ENCODE measurements around the gene EYA3. TPM values are rescaled to one million over a fixed set of nuclear protein-coding genes. Genes with fewer than 3 reads are reported as not detected.

The EYA3 gene
- total and polyA plus RNA-seq, 2 donors: 6.3 to 10.9 TPM

DNA sequence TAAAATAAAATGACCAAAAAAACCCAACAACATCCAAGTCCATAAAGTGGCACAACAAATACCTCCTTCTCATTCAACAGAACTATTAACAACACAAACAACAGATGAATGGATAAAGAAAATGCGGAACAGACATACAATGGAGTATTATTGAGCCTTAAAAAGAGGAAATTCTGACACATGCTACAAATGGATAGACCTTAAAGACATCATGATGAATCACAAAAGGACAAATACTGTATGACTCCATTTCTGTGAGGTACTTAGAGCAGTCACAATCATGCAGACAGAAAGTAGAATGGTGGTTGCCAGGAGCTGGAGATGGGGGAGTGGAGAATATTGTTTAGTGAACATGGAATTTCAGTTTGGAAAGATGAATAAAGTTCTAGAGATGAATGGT, 42.6 kb downstream of the EYA3 start:
- Histone ChIP-seq H3K27me3 (ENCODE audit: control insufficient read depth in 2 of 2, insufficient read depth in 1 of 2, low read length in 1 of 2) (no peaks in the 10 kb centered on the region), H3K9me3 (ENCODE audit: control insufficient read depth in 2 of 2, insufficient read depth in 1 of 2, low read length in 1 of 2) (no peaks in the 10 kb centered on the region), H3K4me3 (ENCODE audit: low read length in 2 of 2) (no peak overlapping the region), H3K4me1 (ENCODE audit: control insufficient read depth in 2 of 2, insufficient read depth in 2 of 2, low read length in 2 of 2) (no peaks in the 10 kb centered on the region), H3K36me3 (ENCODE audit: control insufficient read depth in 2 of 2, insufficient read depth in 2 of 2, low read length in 1 of 2) (peaks cover 3 to 24% of the 10 kb centered on the region in 2 donors), H3K27ac (ENCODE audit: low read depth in 1 of 2, low read length in 1 of 2) (no peak overlapping the region)
- WGBS: 100% methylated on average over 1 of the region's 1 CpG
- DNase-seq (ENCODE audit: low read depth in 6 of 9, low spot score in 9 of 9): no peak

DNA sequence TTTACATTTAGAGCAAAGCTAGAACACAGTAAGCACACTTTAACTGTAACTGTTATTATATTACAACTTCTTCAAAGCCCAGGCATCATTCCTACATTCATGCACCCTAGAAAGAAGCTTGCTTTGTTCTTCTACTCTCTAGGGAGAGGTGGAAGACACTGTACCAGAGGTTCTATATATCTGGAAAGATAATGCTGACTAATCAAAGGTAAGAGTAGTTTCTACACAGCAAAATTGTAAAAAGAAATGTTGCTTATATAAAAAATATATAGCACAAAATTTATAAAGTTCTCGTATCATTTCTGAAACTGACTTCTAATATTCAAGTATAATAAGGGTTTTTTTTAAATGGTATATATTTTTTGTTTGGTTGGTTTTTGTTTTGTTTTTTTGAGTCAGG, 44.0 kb downstream of the EYA3 start:
- peaks cover 3 to 30% of the 10 kb centered on the region in 2 donors for H3K36me3 ChIP-seq (ENCODE audit: control insufficient read depth in 2 of 2, insufficient read depth in 2 of 2, low read length in 1 of 2)
- WGBS: 99% methylated on average over 1 of the region's 1 CpG

DNA sequence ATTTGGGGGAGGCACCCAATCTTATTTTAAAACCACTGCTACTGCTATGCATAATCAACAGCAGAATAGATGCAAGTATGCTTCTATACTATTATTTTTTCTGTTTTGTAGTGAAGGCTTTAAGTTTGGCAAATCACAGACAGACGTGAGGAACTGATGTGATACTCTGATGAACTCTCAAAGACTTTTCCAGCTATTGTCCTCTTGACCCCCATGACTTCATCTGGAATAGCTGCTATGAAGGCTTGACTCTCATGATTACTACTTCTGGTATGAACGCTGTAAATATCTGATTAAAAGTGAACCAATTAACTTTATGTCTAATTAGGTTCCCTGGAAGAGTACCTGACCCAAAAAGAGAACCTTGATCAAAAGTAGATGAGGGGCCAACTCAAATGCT, 49.1 kb downstream of the EYA3 start:
- Histone ChIP-seq H3K27ac (ENCODE audit: low read depth in 1 of 2, low read length in 1 of 2) (no peak overlapping the region), H3K4me3 (ENCODE audit: low read length in 2 of 2) (no peak overlapping the region), H3K36me3 (ENCODE audit: control insufficient read depth in 2 of 2, insufficient read depth in 2 of 2, low read length in 1 of 2) (peaks cover 8 to 41% of the 10 kb centered on the region in 2 donors), H3K4me1 (ENCODE audit: control insufficient read depth in 2 of 2, insufficient read depth in 2 of 2, low read length in 2 of 2) (no peaks in the 10 kb centered on the region), H3K27me3 (ENCODE audit: control insufficient read depth in 2 of 2, insufficient read depth in 1 of 2, low read length in 1 of 2) (no peaks in the 10 kb centered on the region), H3K9me3 (ENCODE audit: control insufficient read depth in 2 of 2, insufficient read depth in 1 of 2, low read length in 1 of 2) (no peaks in the 10 kb centered on the region)
- no peak for DNase-seq (ENCODE audit: low read depth in 6 of 9, low spot score in 9 of 9)
- 97% methylated on average over 2 of the region's 2 CpGs for WGBS

More for the DNA sequence above, 44.0 kb downstream of the EYA3 start:
- Histone ChIP-seq H3K27me3 (ENCODE audit: control insufficient read depth in 2 of 2, insufficient read depth in 1 of 2, low read length in 1 of 2) (no peaks in the 10 kb centered on the region), H3K9me3 (ENCODE audit: control insufficient read depth in 2 of 2, insufficient read depth in 1 of 2, low read length in 1 of 2) (no peaks in the 10 kb centered on the region), H3K27ac (ENCODE audit: low read depth in 1 of 2, low read length in 1 of 2) (no peak overlapping the region), H3K4me3 (ENCODE audit: low read length in 2 of 2) (no peak overlapping the region), H3K4me1 (ENCODE audit: control insufficient read depth in 2 of 2, insufficient read depth in 2 of 2, low read length in 2 of 2) (no peaks in the 10 kb centered on the region)
- DNase-seq (ENCODE audit: low read depth in 6 of 9, low spot score in 9 of 9): no peak

DNA sequence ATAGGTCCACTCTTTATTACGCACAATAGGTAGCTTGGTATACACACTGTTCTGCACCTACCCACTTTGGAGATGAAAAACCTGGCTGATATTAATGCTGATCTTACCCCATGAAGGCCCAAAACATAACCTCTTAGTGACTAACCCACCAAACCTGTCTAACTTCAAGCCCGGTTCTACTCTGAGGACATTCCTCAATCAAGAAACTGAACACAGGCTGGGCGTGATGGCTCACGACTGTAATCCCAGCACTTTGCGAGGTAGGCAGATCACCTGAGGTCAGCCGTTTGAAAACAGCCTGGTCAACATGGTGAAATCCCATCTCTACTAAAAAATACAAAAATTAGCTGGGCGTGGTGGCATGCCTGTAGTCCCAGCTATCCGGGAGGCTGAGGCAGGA, 50.5 kb downstream of the EYA3 start:
- no peak for DNase-seq (ENCODE audit: low read depth in 6 of 9, low spot score in 9 of 9)
- H3K4me3 ChIP-seq (ENCODE audit: low read length in 2 of 2): no peak overlapping the region
- no peaks in the 10 kb centered on the region for H3K27me3 ChIP-seq (ENCODE audit: control insufficient read depth in 2 of 2, insufficient read depth in 1 of 2, low read length in 1 of 2)
- no peaks in the 10 kb centered on the region for H3K4me1 ChIP-seq (ENCODE audit: control insufficient read depth in 2 of 2, insufficient read depth in 2 of 2, low read length in 2 of 2)
- peaks cover 8 to 43% of the 10 kb centered on the region in 2 donors for H3K36me3 ChIP-seq (ENCODE audit: control insufficient read depth in 2 of 2, insufficient read depth in 2 of 2, low read length in 1 of 2)
- H3K27ac ChIP-seq (ENCODE audit: low read depth in 1 of 2, low read length in 1 of 2): no peak overlapping the region
- H3K9me3 ChIP-seq (ENCODE audit: control insufficient read depth in 2 of 2, insufficient read depth in 1 of 2, low read length in 1 of 2): no peaks in the 10 kb centered on the region
- WGBS: 97% methylated on average over 8 of the region's 8 CpGs

DNA sequence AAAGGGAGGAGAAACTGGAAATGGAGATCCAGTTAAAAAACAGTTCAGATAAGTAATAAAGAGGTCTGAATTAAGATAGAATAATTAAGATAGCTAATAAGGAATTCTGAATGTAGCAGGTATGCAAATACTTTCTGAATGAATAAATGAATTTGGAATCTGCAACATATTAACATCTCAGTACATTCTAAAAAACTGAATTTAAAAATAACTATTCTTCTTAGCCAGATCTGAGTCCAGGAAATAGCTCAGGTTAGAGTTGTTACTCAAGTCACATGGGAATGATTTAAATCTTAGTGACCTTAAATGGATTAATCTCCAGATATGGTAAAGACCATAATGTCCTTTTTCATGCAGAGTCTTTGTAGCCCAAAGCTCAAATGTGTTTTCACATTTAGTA, 51.2 kb downstream of the EYA3 start:
- H3K36me3 ChIP-seq (ENCODE audit: control insufficient read depth in 2 of 2, insufficient read depth in 2 of 2, low read length in 1 of 2): peaks cover 8 to 38% of the 10 kb centered on the region in 2 donors
- no peak for DNase-seq (ENCODE audit: low read depth in 6 of 9, low spot score in 9 of 9)
- H3K4me3 ChIP-seq (ENCODE audit: low read length in 2 of 2): no peak overlapping the region
- no peaks in the 10 kb centered on the region for H3K9me3 ChIP-seq (ENCODE audit: control insufficient read depth in 2 of 2, insufficient read depth in 1 of 2, low read length in 1 of 2)
- H3K4me1 ChIP-seq (ENCODE audit: control insufficient read depth in 2 of 2, insufficient read depth in 2 of 2, low read length in 2 of 2): no peaks in the 10 kb centered on the region
- no peak overlapping the region for H3K27ac ChIP-seq (ENCODE audit: low read depth in 1 of 2, low read length in 1 of 2)
- H3K27me3 ChIP-seq (ENCODE audit: control insufficient read depth in 2 of 2, insufficient read depth in 1 of 2, low read length in 1 of 2): no peaks in the 10 kb centered on the region

DNA sequence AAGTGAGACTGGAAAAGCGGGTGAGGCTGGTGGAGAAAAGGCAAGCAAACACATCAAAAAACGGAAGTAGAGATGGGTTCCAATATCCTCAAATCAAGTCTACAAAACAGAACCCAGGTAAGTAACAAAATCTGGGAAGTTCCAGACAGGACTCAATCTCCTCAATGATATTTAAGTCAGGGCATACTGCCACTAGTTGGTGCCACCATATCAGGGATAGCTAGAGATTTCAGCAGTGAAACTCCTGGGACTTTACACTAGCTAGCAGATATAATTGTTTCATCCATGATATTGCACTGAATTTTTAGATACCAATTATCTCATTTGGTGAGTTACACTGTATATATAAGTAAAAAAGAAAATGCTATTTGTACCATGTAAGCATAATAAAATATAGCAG, 52.0 kb downstream of the EYA3 start:
- Histone ChIP-seq H3K27me3 (ENCODE audit: control insufficient read depth in 2 of 2, insufficient read depth in 1 of 2, low read length in 1 of 2) (no peaks in the 10 kb centered on the region), H3K27ac (ENCODE audit: low read depth in 1 of 2, low read length in 1 of 2) (no peak overlapping the region), H3K4me3 (ENCODE audit: low read length in 2 of 2) (no peak overlapping the region), H3K4me1 (ENCODE audit: control insufficient read depth in 2 of 2, insufficient read depth in 2 of 2, low read length in 2 of 2) (no peaks in the 10 kb centered on the region), H3K36me3 (ENCODE audit: control insufficient read depth in 2 of 2, insufficient read depth in 2 of 2, low read length in 1 of 2) (peaks cover 8 to 32% of the 10 kb centered on the region in 2 donors), H3K9me3 (ENCODE audit: control insufficient read depth in 2 of 2, insufficient read depth in 1 of 2, low read length in 1 of 2) (no peaks in the 10 kb centered on the region)
- 98% methylated on average over 2 of the region's 2 CpGs for WGBS
- peak in 1 of 9 donors; percentile 6 for DNase-seq (ENCODE audit: low read depth in 6 of 9, low spot score in 9 of 9)

DNA sequence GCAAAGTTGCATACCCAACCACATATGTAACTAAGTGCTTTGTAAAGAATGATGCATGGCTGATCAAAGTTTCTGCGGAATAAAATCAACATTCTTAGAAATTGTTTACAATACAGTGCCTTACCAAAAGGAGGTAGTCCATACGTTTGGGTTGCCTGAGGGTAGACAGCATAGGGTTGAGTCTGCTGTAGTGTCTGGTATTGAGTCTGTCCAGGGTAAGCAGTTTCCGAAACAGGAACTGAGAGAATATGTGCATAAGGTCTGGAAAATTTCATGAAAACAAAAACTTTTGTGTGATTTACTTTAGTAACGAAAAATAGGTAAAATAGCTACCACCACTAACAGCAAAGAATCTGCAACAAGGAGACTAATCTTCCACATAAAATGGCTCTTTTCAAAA, 53.0 kb downstream of the EYA3 start:
- no peaks in the 10 kb centered on the region for H3K27me3 ChIP-seq (ENCODE audit: control insufficient read depth in 2 of 2, insufficient read depth in 1 of 2, low read length in 1 of 2)
- H3K36me3 ChIP-seq (ENCODE audit: control insufficient read depth in 2 of 2, insufficient read depth in 2 of 2, low read length in 1 of 2): peaks cover 6 to 32% of the 10 kb centered on the region in 2 donors
- no peaks in the 10 kb centered on the region for H3K4me1 ChIP-seq (ENCODE audit: control insufficient read depth in 2 of 2, insufficient read depth in 2 of 2, low read length in 2 of 2)
- H3K27ac ChIP-seq (ENCODE audit: low read depth in 1 of 2, low read length in 1 of 2): no peak overlapping the region
- no peaks in the 10 kb centered on the region for H3K9me3 ChIP-seq (ENCODE audit: control insufficient read depth in 2 of 2, insufficient read depth in 1 of 2, low read length in 1 of 2)
- 97% methylated on average over 4 of the region's 4 CpGs for WGBS
- no peak for DNase-seq (ENCODE audit: low read depth in 6 of 9, low spot score in 9 of 9)
- no peak overlapping the region for H3K4me3 ChIP-seq (ENCODE audit: low read length in 2 of 2)

DNA sequence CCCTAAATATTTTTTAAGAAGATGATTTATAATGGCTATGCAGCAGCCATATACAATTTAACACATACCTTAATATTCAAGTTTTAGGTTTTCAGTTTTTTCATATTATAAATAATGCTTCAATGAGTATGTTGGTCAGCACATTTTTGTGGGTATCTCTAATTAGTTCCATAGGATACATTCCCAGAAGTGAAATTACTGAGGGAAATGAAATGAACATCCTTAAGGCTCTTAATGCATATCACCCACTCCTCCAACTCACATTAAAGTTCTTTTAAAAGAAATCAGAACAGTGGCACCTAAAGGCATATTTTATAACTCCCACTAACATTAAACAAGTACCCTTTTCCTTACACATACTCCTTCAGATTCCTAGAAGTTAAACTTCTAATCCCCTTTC, 56.1 kb downstream of the EYA3 start:
- no peak for DNase-seq (ENCODE audit: low read depth in 6 of 9, low spot score in 9 of 9)
- Histone ChIP-seq H3K27ac (ENCODE audit: low read depth in 1 of 2, low read length in 1 of 2) (no peak overlapping the region), H3K9me3 (ENCODE audit: control insufficient read depth in 2 of 2, insufficient read depth in 1 of 2, low read length in 1 of 2) (no peaks in the 10 kb centered on the region), H3K4me1 (ENCODE audit: control insufficient read depth in 2 of 2, insufficient read depth in 2 of 2, low read length in 2 of 2) (no peaks in the 10 kb centered on the region), H3K36me3 (ENCODE audit: control insufficient read depth in 2 of 2, insufficient read depth in 2 of 2, low read length in 1 of 2) (peaks cover 0 to 14% of the 10 kb centered on the region in 2 donors), H3K4me3 (ENCODE audit: low read length in 2 of 2) (no peak overlapping the region), H3K27me3 (ENCODE audit: control insufficient read depth in 2 of 2, insufficient read depth in 1 of 2, low read length in 1 of 2) (no peaks in the 10 kb centered on the region)

DNA sequence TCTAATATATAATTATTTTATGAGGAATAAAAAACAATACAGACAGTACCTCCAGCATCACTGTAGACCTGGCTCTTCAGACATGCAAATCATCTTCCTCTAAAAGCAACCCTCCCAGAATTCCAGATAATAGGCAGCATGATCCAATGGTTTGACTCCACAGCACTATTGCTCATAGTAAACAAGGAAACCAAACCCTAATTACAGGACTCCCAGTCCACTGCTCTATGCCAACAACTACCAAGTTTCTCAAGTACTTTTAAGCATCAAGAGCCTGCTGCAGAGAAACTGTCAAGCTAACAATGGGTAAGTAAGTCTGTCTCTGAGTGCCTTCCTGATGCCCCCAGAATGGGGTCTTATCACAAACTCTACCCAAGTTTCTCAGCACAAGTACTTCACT, 57.2 kb downstream of the EYA3 start:
- Histone ChIP-seq H3K4me3 (ENCODE audit: low read length in 2 of 2) (no peak overlapping the region), H3K27me3 (ENCODE audit: control insufficient read depth in 2 of 2, insufficient read depth in 1 of 2, low read length in 1 of 2) (no peaks in the 10 kb centered on the region), H3K9me3 (ENCODE audit: control insufficient read depth in 2 of 2, insufficient read depth in 1 of 2, low read length in 1 of 2) (no peaks in the 10 kb centered on the region), H3K4me1 (ENCODE audit: control insufficient read depth in 2 of 2, insufficient read depth in 2 of 2, low read length in 2 of 2) (no peaks in the 10 kb centered on the region), H3K27ac (ENCODE audit: low read depth in 1 of 2, low read length in 1 of 2) (no peak overlapping the region), H3K36me3 (ENCODE audit: control insufficient read depth in 2 of 2, insufficient read depth in 2 of 2, low read length in 1 of 2) (peaks cover 0 to 13% of the 10 kb centered on the region in 2 donors)
- DNase-seq (ENCODE audit: low read depth in 6 of 9, low spot score in 9 of 9): no peak

Data from thymus (tissue), 11 donors.